GM21576 (cell line): ENCODE measurements around the gene FAM20B.
"Not testable (repeated sequence)": the region's sequence is repeated elsewhere in the genome, so short reads cannot be mapped to it uniquely, and the experiment has no call there.

ENCODE experiments used
- ATAC-seq: cut with Tn5 transposase; IDR thresholded peaks from one replicate; pipeline ENCODE4 v1.9.1; 2021; ENCODE audit warnings: mild to moderate bottlenecking, moderate library complexity; ENCODE audit not compliant: unreplicated experiment

The FAM20B gene, protein sequence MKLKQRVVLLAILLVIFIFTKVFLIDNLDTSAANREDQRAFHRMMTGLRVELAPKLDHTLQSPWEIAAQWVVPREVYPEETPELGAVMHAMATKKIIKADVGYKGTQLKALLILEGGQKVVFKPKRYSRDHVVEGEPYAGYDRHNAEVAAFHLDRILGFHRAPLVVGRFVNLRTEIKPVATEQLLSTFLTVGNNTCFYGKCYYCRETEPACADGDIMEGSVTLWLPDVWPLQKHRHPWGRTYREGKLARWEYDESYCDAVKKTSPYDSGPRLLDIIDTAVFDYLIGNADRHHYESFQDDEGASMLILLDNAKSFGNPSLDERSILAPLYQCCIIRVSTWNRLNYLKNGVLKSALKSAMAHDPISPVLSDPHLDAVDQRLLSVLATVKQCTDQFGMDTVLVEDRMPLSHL

DNA sequence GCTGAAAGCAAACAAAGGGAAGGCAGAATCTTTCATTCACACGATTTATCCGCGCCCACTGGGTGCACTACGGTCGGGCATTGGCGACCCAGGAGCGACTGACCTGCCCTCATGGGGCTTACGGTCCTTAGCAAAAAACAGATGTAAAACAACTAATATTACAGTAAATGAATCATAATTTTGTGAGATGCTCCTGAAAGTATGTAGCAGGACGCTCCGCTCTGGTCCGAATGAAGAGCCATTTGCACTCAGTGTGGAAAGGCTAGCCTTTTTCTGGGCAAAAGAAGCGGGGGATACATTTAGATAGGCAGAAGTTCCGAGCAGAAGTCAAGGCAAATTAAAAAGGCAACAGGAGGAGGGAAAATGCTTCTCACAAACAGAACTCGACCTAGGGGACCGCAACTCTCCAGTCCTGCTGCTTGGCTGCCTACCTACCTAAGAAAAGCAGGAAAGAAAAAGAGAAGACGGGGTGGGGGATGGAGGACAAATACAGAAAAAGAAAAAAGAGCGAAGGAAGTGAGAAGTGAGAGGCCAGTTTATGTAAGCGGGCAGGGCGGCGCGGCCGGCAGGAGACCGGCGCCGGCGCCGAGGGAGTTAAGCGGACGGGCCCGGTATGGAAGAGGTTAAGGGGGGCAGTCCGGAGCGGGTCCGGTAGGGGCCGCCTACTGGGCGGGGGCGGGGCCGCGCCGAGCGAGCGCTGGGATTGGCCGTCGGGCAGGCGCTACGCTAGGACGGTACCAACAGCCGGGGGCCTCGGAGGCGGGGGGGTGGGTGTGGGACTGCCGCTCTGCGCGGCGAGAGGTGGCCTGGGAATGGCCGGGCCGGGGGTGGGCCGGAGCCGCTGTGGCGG, at the start of gene FAM20B:
TSS of gene FAM20B (plus strand) at position 770 of the 850 bp plus-strand sequence. CDS start 17,954 bp downstream, outside the sequence.
- ATAC-seq: peak; percentile 70

DNA sequence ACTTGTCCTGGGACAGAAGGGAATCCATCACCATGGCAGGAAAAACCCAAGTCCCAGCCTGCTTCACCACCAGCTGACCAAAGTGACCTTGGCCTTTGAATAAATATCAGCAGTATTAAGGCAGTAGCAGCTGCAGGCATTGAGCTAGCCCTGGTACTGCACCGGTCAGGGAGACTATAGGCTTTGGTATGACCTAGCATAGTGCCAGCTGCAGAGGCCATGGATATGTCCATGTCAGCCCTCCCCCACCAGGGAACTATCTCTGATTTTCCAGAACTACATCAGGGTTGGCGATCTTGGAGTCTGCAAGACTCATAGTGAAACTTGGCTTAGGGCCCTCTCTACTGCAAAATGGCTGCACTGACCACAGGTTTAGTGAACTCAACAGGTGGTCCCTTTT, 49.2 kb upstream of the FAM20B start:
- ATAC-seq: no peak

DNA sequence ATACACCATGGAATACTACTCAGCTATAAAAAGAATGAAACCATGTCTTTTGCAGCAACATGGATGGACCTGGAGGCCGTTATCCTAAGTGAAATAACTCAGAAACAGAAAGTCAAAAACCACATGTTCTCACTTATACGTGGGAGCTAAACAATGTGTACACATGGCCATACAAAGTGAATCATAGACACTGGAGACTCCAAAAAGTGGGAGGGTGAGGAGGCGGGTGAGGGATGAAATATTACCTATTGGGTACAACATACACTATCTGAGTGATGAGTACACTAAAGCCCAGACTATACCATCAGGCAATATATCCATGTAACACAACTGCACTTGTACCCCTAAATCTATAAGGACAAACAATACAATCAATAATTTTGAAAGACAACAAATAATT, 39.5 kb upstream of the FAM20B start:
- ATAC-seq: no peak

DNA sequence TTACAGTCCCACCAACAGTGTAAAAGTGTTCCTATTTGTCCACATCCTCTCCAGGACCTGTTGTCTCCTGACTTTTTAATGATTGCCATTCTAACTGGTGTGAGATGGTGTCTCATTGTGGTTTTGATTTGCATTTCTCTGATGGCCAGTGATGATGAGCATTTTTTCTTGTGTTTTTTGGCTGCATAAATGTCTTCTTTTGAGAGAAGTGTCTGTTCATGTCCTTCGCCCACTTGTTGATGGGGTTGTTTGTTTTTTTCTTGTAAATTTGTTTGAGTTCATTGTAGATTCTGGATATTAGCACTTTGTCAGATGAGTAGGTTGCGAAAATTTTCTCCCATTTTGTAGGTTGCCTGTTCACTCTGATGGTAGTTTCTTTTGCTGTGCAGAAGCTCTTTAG, 37.5 kb upstream of the FAM20B start:
- not testable (repeated sequence) for ATAC-seq

DNA sequence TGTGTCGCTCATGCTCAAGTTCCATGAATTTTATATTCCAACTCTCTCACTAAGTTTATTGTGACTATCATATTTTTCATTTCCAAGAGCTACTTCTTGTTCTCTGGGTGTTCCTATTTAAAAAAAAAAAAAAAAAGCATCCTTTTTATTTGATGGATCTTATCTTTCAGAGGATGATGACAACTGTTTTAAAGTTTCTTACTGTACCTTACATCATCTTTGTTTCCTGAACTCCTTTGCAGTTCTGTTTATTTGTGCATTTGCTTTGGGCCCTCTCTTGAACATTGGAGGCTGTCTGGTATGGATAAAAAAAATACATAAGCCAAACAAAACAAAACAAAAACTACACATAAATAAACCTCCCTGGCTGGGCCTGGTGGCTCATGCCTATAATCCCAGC, 32.1 kb upstream of the FAM20B start:
- no peak for ATAC-seq

DNA sequence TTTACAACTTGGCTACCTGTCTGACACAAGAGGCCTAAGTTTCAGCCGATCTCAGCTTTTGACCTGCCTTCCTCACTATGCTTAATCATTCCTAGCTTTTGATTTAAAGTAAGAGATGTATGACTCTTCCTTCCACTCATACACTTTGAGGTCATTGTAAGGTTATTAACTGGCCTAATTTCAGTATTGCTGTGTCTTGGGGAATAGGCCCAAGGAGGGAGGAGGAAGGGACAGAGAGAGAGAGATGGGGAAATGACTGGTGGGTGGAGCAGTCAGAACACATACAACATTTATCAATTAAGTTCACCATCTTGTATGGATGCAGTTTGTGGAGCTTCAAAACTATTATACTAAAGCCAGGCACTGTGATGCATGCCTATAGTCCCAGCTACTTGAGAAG, 28.3 kb upstream of the FAM20B start:
- no peak for ATAC-seq

DNA sequence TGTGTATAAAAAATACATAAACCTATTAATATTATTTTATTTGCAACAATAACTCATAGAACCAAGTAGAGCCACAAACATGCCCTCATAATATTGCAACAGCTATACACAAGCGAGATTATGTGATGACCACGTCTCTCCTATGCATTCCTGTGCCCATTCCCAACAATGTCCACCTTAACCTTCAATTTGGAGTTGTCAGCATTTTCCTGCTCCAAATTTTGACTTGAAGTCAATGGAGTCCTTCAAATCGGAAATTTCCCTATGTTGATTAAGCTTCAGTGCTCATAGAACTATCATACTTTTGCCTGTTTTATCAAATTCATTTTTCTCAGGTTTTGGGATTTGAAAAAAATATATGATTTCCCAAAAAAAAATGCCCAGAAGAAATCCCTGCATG, 27.4 kb upstream of the FAM20B start:
- no peak for ATAC-seq

DNA sequence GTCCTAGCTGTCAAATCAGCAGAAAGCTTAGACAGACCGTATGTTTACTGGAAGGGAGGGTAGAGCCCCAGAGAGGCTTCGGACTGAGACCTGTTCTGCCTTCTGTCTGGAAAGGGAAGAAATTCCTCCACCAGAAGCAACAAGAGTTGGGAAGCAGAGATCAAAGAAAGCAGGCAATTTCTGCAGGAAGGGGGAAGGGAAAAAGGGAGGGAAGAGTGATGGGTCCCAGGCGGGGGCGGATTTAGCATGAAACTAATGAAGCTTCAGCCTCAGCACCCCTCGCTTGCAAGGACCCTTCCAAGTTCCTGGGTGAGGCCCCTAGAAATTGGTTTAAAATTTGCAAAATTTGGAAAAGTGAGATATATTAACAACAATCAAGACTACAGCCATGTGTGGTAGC, 26.6 kb upstream of the FAM20B start:
- ATAC-seq: no peak

DNA sequence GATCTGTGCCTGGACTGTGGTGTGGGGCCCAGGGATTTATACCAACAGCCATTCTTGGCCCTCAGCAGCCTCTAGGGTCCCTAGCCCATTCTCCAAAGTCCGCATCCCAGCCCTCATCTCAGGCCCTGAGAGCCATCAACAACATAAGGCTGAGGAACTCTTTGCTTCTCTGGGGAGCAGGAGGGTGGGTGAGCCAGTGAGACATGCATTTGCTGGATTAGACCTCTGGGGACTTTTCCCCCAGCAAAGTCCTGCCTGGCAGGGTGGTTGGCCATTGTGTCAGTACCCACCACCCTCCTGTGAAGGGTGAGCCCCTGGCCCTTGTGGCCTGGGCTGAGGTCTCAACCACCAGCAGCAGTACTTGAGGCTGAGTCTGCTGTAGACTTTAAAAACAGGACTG, 24.2 kb upstream of the FAM20B start:
- no peak for ATAC-seq

DNA sequence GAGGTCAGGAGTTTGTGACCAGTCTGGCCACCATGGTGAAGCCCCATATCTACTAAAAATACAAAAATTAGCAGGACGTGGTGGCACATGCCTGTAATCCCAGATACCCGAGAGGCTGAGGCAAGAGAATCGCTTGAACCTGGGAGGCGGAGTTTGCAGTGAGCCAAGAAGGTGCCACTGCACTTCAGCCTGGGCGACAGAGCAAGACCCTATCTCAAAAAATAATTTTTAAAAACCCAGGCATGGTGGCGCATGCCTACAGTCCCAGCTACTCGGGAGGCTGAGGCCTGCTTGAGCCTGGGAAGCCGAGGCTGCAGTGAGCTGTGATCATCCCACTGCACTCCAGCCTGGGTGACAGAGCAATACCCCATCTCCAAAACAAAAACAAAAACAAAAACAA, 23.6 kb upstream of the FAM20B start:
- ATAC-seq: not testable (repeated sequence)

DNA sequence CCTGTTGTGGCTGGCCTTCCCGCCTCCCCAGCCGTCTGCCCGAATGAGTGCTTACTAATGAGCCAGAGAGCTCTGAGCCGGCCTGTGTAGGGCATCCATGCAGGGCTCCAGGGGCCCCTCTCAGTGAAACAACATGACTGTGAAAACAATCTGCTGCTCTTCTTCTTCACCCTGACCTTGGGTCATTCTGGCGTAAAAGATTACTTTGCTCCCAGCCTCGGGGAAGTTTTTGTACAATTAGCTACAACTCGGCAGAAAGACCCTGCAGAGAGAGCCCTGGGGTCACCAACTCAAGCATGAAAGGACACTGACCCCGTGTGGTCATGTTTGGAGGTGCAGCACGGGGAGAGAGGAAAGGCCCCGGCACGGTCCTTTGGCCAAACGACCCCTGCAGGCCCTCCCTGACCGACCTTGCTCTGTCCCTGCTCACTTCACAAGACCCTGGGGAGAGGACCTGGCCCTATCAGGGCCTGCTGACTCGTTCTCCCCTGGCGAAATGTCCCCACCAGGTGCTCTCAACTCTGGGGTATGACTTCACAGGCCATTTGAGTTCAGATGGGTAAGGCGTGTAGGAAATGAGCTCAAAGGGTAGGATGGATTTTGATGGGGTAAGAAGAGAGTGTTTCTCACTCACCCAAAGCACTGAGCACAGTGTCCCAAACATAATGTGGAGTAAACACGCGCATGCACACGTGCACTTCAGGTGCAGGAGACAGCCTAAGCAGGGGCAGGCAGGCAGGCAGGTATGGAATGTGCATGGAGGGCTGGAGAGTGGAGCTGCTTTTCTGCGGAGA, 22.9 kb upstream of the FAM20B start:
- peak; percentile 92 for ATAC-seq

DNA sequence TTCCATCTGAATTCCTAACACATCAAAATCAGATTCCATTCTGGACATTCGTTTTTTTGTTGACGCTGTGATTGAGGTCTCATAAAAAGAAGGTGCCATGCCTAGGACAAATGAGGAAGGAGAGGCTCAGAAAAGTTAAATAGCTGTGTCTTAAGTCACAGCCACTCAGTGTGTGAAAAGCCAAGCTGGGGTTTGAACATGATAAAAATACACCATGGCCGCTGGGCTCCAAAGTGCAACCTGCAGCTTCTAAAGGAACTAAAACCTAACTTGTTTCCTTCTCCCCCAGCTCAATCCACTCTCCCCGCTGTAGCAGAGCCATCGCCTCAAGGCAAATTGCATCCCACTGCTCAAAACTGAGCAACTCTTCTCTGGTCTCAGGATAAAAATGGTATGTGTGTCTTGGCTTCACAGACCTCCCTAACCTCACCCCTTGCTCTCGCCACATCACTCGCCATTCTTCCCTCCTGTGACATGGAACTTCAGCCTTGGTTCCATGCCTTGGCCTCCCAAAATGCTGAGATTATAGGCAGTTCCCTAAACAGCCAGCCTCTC, 22.1 kb upstream of the FAM20B start:
- ATAC-seq: no peak

DNA sequence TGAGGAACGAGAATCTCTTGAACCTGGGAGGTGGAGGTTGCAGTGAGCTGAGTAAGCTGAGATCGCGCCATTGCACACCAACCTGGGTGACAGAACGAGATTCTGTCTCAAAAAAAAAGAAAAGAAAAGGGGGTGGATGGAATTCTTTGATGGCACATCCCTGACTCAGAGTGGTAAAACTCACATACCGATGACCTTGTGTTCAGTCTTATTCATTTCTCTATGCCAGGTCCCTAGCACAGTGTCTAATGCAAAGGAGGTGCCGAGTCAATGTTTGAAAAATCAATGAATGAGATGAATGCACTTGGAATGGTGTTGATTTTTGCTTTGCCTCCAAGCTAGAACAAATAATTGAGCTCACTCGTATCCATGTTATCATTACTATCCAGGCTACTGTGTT, 18.5 kb upstream of the FAM20B start:
- no peak for ATAC-seq

DNA sequence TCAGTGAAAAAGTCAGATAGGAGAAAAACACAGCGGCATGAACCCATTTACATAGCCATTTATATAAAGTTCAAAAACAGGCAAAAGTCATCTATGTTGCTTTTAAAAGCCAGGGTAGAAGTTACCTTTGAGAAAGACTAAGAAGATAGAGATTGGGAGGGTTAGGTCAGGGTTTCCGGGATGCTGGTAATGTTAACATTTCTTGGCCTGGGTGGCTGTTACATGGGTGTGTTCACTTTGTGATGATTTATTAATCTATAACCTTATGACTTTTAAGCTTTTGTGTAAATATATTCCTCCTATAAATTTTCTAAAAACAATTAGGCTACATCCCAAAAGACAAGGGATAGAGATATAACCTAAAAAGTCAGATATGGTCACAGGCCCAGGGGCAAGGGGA, 15.0 kb upstream of the FAM20B start:
- no peak for ATAC-seq

DNA sequence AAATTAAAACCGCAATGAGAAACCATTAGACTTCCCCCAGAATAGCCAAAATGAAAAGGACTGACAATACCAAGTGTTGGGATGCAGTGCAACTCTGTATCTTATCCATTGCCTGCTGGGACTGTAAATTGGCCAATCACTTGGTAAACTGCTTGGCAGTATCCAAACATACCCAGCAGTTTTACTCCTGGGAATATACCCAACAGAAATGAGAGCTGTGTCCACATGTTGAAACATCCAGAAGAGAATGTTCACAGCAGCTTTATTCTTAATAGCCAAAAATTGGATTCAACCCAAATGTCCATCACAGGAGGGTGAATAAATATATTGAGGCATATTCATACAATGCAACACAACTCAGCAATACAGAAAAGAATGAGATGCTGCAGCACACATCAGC, 13.7 kb upstream of the FAM20B start:
- no peak for ATAC-seq

DNA sequence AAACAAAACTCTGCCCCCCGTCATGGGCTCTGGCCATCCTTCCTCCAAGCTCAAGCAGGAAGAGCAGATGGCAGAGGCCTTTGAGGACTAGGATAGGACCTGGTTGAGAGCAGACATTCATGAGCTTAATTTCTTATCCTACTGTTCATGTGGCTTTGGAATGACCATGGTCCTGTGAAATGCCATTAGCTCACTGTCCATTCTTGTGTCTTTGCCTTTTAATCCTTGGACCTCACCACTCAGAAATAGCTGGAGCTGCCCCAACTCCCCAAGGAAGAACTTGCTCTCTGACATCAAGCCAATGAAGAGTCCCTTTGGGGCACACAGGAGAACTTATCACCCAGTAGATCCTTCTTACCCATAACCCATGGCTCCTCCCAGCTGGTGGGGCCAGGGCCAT, 11.6 kb upstream of the FAM20B start:
- ATAC-seq: no peak

DNA sequence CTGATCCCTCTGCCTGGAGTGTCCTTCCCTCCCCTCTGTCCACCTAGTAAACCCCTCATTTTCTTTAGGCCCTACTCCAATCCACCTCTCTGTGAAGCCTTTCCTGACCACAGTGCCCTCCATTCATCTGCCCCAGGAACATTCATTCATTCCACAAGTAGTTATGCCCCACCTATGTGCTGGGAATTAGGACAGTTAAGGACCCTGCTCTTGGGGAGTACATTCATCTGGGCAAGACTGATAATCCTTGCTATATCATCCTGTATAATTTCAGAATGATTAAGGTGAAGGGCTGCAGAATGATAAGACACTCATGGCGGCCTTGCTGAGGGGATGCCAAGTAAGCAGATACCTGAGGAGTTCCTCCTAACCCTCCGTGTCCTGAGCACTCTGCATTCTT, 10.3 kb upstream of the FAM20B start:
- no peak for ATAC-seq

DNA sequence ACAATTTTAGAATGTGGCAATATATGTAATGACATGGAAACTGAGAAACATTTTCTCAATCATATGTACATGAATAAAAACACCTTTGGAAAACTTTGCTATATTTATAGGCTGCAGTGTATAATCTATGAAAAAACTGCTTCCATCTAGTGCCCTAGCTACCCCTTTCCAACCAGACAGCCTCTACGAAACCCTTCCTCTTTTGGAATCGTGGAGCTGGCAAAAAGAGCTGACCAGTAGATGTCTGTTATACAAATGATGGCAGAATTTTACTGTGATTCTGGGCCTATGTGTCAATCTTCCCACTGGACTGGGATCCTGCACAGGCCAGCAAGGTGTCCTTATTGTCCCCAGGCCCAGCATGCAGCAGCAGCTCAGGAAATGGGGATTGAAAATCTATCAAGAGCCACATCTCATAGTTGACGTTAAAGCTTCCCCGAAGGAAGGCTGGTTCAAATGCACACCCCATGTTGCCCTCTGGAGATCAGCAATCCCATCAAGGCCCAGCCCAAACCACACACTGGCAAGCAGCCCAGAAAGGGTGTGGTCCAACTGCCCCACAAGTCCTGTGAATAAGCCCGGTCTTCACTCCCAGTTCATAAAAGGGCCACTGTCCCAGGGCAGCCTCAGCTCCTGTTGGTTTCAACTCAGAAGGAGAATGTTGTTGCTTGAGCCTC, 8.8 kb upstream of the FAM20B start:
- no peak for ATAC-seq

DNA sequence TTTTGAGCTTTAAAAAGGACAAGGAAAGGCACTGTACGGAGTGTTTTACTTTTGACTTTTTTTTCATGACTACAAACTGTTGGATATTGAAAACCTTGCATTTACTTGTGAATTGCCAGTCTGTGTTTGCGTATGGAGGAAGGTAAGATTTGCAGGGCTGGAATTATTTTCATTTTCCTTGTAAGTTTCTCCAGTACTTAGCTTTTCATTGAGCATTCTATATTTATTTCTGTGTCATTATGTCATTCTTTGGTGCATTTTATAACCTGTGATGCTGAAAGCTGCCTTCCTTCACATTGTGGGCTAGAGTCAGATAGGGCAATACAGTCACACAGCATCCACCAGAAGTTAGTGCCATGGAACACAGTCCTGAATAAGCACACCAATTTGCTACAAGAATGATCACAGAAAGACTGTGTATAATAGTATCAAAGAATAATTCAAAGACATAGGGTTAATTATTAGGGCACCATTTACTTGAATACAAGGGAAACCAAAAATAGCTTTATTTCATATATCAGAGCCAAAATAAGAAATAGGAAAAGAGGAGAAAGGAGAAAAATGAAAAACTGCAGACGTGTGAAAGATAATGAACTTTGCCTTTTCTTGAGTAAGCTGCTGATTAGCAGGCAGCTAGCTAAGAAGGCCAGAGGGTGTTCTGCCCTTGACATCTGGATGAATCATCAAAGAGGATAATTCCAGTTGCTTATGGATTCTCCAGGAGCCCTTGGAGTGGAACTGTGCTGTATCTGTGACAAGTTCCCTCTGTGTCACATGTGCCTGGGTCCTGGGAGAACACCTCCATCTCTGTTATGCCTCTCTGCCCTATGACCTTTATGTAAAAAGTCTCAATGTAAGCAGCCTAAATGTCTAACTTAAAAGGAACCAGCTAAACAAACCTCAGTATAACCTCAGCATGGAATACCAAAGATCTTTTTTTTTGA, 8.0 kb upstream of the FAM20B start:
- no peak for ATAC-seq
